Embryonic facial prominence (tissue), 1 donor: ENCODE measurements around the gene TBC1D22A.

Experiments used
- DNase-seq: peaks from one replicate; pipeline ENCODE4 v3.0.0-alpha.2; 2016; ENCODE audit errors: extremely low spot score

Gene TBC1D22A

DNA sequence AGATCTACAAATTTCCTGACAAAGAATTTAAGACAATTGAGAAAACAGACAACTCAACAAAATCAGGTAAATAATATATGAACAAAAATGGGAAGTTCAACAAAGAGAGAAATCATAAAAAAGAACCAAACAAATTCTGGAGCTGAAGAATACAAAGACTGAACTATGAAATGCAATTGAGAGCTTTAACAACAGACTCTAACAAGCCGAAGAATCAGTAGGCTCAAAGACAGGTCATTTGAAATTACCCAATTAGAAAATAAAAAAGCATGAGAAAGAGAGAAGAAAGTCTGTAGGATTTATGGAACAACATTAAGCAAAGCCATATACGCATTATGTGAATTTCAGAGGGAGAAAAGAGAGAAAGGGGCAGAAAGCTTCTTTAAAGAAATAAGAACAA lies 72.8 kb downstream of the TBC1D22A start:
- DNase-seq = no peak

DNA sequence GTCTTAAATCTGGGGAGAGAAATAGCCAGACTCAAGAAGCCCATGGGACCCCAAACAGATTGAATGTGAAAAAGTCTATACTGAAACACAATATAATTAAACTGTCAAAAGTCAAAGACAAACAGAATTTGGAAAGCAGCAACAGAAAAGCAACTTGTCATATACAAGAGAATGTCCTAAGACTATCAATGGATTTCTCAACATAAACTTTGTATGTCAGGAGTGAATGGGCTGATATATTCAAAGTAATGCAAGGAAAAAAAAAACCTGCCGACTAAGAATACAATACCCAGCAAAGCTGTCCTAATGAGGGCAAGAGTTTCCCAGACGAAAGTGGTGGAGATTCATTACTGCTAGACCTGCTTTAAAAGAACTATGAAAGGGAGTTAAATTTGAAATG lies 73.2 kb downstream of the TBC1D22A start:
- DNase-seq = no peak

- DNase-seq = no peak
Measured at GRCh38 chr22:46841522-46841921, 79.1 kb downstream of the TBC1D22A start.

DNA sequence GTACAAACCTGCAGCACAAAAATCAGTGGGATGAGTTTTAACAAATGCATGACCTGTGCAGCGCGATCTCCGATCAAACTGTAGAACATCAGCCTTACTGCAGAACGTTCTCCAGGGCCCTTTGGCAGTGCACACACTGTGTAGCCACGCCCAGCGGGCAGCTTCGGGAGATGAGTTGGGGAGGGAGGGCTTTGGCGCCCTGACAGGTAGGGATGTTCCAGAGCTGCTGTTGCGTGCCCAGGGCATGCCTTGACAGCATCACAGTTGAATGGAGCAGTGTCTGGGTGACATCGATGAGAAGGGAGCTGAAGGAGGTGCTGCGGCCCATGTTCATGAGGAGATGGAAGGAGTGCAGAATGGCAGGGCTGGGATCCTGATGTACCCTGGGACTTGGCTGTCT lies 80.2 kb downstream of the TBC1D22A start:
- DNase-seq = no peak

- no peak for DNase-seq
Measured at GRCh38 chr22:46843821-46844255, 81.4 kb downstream of the TBC1D22A start.

DNA sequence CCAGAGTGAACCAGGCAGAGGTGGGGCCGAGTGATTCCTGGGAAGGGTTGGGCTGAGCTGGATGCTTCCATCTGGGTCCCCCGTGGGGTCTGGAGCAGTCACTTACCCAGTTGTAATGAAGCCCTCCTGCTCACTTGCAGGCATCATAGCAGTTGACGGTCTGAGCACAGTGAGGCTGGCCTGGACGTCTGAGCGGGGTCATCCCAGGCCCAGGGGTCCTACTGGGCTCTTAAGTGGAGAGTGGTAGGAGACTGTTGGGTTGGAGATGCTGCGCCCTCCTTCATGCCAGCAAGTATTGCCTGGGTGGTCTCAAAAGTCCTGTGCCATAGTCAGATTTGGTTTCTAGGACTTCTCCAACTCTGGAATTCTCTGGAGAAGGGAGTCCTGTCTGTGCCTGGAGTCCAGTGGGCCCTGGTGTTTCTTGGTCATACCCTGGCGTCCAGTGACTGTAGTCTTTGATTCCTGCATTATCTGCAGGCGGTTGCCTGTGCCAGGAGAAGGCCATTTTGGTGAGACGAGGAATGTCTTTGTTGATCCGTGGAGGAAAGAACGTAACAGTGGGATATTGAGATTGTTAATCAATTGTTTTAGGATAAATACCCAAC lies 82.3 kb downstream of the TBC1D22A start:
- no peak for DNase-seq

GRCh38 chr22:46845296-46846149 lies 83.1 kb downstream of the TBC1D22A start:
- peak; percentile 33 for DNase-seq

- no peak for DNase-seq
Measured at GRCh38 chr22:46846150-46846831, 83.8 kb downstream of the TBC1D22A start.

DNA sequence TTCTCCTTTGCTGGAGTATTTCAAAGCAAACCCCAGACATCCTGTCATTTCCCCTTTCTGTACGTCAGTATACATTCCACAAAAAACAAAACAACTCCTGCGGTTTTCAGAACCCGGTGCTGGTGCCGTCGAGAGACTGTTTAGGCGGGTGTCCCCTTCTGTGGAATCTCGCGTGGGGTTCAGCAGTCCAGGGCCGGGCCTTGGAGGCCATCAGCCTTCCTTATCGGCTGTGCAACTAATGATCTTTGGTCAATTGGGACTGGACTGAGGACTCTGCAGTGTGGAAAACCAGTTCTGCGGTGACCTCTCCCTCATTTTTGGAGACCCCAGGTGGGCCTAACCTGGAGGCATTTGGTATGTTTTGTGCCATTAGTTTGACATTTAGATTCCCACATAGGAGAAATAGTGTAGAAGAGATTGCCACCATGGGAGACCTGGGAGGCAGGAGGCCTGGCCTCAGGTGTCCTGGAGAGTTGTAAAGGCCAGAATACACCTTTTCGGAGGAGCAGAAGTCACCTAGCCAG lies 84.4 kb downstream of the TBC1D22A start:
- DNase-seq = no peak

GRCh38 chr22:46848197-46848596 lies 85.7 kb downstream of the TBC1D22A start:
- DNase-seq = no peak

DNA sequence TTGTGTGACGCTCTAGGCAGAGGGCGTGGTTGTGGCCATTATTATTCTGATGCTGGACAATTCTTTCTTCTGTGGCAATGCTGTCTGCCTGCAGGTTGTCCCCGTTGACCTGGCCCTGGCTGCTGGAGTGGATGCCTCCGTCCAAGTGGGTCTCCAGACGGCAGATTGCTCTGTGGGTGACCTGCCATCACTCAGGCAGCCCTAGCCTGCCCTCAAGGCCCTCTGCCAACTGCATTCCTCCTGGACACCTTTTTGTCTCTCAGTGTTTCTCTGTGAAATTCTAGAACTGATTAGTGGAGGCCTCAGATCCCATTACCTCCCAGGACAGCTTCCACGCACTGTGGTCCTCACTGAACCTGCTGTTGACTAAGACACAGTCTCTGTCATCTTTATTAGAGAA lies 86.7 kb downstream of the TBC1D22A start:
- DNase-seq = no peak

DNA sequence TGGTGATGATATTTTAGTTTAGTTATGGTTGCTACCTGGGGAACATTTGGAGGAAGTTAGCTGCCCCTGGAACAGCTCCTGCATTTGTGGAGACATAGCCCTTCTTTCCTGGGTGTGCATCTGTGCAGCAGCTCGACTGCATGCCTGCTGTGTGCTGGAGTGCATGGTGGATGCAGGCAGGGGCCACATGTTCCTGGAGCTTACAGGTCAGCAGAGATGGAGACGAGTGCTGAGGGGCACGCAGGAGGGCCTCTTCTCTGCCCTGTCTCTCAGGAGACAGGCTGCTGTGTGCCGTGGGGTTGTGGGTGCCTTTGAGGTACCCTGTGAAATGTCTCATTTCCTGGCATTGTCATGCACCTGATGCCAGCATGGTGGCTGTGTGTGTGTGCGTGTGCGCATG lies 87.5 kb downstream of the TBC1D22A start:
- DNase-seq = no peak

- no peak for DNase-seq
Measured at GRCh38 chr22:46851311-46851710, 88.9 kb downstream of the TBC1D22A start.

DNA sequence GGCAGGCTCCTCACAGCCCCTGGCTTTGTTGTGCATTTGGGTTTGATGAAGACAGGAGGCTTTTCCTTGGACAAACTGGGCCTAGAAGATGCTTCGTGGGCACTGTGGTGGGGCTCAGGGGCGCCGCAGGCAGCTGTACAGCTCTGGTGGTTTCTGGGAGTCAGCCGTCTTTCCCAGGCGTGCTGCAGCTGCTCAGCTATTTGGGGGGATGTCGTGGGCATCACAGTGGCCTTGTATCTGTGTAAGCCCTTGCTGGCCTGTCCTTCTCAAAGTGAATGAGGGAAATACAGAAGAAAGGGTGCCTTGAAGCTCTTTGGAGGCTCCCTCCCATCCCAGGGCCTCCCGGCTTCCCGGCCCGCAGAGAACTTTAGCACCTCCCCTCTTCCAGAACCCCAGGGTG lies 89.5 kb downstream of the TBC1D22A start:
- DNase-seq = no peak

DNA sequence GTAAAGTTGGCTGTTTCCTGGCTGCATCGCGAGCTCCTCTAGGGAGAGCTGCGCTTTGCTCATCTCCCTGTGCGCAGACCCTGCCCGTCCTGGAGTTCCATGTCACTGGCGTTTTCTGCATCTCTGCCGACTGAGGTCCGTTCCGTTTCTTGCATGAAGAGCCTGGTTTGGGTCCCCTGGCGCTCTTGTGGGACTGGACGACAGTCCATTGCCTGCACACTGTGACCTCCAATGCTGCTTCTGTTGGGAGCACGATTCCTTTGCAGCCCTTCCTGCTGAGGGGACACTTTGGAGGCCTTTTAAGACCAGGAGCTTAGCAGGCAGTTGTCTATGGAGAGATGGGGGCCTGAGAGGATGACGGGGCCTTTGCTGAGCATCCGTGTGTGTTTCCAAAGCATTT lies 90.3 kb downstream of the TBC1D22A start:
- no peak for DNase-seq

DNA sequence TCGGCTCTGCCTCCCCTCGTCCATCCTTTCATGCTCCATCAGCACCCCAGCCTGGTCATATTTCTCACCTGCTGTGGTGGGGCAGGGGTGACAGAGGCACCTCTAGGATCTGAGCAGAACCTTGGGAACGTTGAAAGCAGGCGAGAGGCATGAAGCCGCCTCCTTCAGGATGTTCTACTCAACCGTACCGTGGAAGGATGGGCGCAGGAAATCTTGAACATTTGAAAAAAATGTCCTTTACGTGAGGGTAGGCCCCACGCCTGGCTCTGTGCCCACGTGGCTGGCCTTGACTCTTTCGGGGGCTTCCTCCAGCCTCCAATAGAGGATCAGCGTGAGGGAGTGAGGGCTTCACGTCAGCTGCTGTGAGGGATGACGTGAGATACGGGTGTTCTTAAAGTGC lies 90.7 kb downstream of the TBC1D22A start:
- DNase-seq = no peak

GRCh38 chr22:46854125-46854870 lies 91.8 kb downstream of the TBC1D22A start:
- DNase-seq = no peak

DNA sequence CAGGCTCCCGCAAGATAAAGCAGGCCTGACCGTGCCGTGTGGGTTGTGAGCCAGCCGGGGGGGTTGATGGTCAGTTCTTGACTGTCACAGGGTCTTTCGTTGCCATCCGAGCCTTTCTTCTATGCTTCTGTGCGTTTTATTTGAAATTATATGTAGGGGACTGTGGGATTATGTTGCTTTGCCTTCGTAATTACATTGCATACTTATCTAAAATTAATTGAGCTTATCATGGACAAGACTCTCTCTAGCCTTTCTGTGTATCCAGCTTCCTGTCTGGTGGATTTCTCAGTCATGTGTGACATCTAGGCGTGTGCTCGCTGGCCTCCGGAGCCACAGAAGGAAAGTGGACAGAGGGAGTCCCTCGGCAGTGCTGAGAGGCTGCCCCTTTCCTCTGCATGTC lies 93.2 kb downstream of the TBC1D22A start:
- DNase-seq = no peak

- DNase-seq = no peak
Measured at GRCh38 chr22:46856661-46857060, 94.2 kb downstream of the TBC1D22A start.

DNA sequence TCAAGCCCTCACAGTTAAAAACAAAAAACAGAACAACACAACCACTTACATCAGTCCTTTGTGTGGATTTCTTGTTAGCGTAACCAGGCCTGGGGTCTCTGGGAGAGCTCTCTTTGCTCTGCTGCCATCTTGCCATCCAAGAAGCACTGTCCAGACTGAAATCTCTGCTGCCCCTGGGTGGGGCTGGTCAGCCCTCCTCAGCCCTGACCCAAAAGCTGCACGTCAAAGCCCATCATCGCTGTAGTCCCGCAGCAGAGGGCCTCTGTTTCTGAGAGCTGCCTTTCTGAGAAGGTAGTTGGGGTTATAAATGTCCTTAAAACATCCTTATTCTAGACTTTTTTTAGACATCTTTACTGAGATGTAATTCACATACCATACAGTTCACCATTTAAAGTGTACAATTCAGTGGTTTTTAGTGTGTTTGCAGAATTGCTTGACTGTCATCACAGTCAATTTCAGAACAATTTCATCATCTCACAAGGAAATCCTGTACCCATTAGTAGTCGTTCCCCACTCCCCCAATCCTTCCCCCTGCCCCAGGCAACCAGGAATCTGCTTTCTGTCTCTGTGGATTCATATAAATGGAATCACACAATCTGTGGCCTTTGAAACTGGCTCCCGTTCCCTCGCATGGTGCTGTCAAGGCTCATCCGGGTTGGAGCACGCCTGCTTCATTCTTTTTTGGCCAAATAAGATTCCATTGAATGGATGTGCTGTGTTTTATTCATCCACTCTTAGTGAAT lies 94.9 kb downstream of the TBC1D22A start:
- DNase-seq = no peak

- DNase-seq = no peak
Measured at GRCh38 chr22:46857885-46858143, 95.4 kb downstream of the TBC1D22A start.
